Immature natural killer cell (primary cell): ENCODE measurements around the gene UROC1. TPM values are rescaled to one million over a fixed set of nuclear protein-coding genes. Genes with fewer than 3 reads are reported as not detected.

ENCODE experiments used
- DNase-seq, 3 donors: peaks; one replicate each; pipeline ENCODE4 v3.0.0; 2022; ENCODE audit warnings: mixed read lengths in 1 of 3
- H3K27ac Mint-ChIP-seq, 6 donors: one replicate each; pipeline ENCODE4 v1.8.0; 2020; ENCODE audit warnings: mixed read lengths in 6 of 6, mild to moderate bottlenecking in 5 of 6, inconsistent platforms in 4 of 6, moderate library complexity in 3 of 6
- H3K27me3 Mint-ChIP-seq, 3 donors: one replicate each; pipeline ENCODE4 v1.8.0; 2020 to 2021; ENCODE audit warnings: low read depth in 3 of 3, mild to moderate bottlenecking in 3 of 3, mixed read lengths in 3 of 3, moderate library complexity in 3 of 3, inconsistent platforms in 1 of 3
- H3K36me3 Mint-ChIP-seq, 3 donors: one replicate each; pipeline ENCODE4 v1.8.0; 2020; ENCODE audit warnings: mixed read lengths in 3 of 3, inconsistent platforms in 2 of 3, mild to moderate bottlenecking in 2 of 3
- H3K4me1 Mint-ChIP-seq, 2 donors: one replicate each; pipeline ENCODE4 v1.8.0; 2020; ENCODE audit warnings: inconsistent platforms in 2 of 2, mild to moderate bottlenecking in 2 of 2, mixed read lengths in 2 of 2, moderate library complexity in 1 of 2
- H3K4me3 Mint-ChIP-seq, 5 donors: one replicate each; pipeline ENCODE4 v1.8.0; 2020; ENCODE audit warnings: mild to moderate bottlenecking in 5 of 5, mixed read lengths in 5 of 5, inconsistent platforms in 3 of 5, moderate library complexity in 3 of 5
- H3K9me3 Mint-ChIP-seq, 6 donors: one replicate each; pipeline ENCODE4 v1.8.0; 2020; ENCODE audit warnings: mild to moderate bottlenecking in 6 of 6, mixed read lengths in 6 of 6, inconsistent platforms in 4 of 6, moderate library complexity in 3 of 6
- polyA plus RNA-seq, 3 donors: library from polyadenylated mRNA; unstranded; fragments of 300-500 nt; fragmentation: Illumina TruSeq; gene quantifications; one replicate each; pipeline ENCODE4 v1.2.3, GENCODE V29; 2021

UROC1 gene
- polyA plus RNA-seq, 3 donors from 2014 or later, result not detected

DNA sequence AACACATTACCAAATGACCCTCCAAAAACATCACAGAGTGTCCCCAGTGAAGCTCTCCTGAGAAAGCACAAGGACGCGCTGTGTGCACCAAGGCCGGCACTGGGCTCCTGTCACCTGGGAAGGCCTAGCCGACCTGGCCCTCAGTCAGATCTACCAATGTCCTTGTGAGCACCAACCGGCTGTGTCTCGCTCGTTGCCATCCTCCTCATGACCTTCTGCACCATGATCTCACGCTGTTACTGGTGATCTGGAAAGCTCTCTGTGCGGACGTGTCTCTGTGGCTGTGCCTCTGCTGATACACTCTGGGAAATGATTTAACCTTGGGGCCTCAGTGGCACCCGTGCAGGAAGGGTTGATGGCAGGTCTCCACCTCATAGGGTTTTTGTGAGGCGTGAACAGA, 66.1 kb downstream of the UROC1 start:
- DNase-seq, result no peak
- Mint-ChIP-seq H3K36me3 (peaks cover 3 to 28% (median 14%) of the 10 kb centered on the region in 3 donors), H3K4me3 (no peak overlapping the region), H3K4me1 (peaks cover 11 to 18% of the 10 kb centered on the region in 2 donors), H3K27ac (no peak overlapping the region), H3K27me3 (peaks cover 0 to 3% (median 2%) of the 10 kb centered on the region in 3 donors), H3K9me3 (no peaks in the 10 kb centered on the region)

DNA sequence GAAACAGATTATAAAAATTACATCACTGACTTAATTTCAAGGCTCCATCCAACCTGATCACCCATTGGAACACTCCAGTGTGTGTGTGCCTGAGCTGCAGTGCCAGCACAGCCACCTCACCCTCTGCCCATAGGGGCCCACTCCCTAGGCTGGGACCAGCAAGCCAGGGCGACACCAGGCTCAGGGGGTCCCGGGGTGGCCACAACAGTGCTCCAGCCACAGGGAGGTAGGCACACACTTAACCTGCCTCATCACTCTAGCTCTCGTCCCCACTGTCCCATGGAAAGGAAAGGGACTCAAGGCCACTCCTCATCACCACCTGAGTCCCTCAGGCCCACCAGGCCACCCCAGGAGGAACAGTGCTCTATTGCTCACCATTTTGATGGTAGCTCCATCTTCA, 66.8 kb downstream of the UROC1 start:
- Mint-ChIP-seq H3K9me3 (no peaks in the 10 kb centered on the region), H3K4me3 (no peak overlapping the region), H3K27me3 (peaks cover 0 to 2% (median 1%) of the 10 kb centered on the region in 3 donors), H3K4me1 (peaks cover 8 to 14% of the 10 kb centered on the region in 2 donors), H3K27ac (no peak overlapping the region), H3K36me3 (peaks cover 3 to 26% (median 14%) of the 10 kb centered on the region in 3 donors)
- no peak for DNase-seq

DNA sequence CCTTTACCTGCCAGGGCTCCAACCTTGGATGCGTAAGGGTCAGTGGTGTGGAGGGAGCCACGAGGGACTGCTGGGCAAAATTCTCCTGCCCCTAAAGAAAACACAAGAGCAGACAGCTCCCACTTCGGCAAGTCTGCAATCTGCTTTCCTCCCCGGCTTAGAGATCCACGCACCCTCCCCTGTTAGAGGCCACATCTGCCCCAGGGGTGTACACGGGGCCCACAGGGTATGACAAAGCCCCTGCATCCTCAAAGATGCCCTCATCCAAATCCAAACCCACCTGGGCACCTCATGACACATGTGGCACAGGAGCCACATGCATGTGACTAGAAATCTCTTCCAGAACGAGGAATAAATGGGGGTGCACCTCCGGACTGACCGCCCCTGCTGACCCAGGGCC, 67.4 kb downstream of the UROC1 start:
- no peak overlapping the region for H3K27ac Mint-ChIP-seq
- H3K9me3 Mint-ChIP-seq, result no peaks in the 10 kb centered on the region
- peaks cover 0 to under 1% (median under 1%) of the 10 kb centered on the region in 3 donors for H3K27me3 Mint-ChIP-seq
- peaks cover 6 to 11% of the 10 kb centered on the region in 2 donors for H3K4me1 Mint-ChIP-seq
- H3K36me3 Mint-ChIP-seq, result peaks cover 3 to 24% (median 11%) of the 10 kb centered on the region in 3 donors
- no peak for DNase-seq
- no peak overlapping the region for H3K4me3 Mint-ChIP-seq

DNA sequence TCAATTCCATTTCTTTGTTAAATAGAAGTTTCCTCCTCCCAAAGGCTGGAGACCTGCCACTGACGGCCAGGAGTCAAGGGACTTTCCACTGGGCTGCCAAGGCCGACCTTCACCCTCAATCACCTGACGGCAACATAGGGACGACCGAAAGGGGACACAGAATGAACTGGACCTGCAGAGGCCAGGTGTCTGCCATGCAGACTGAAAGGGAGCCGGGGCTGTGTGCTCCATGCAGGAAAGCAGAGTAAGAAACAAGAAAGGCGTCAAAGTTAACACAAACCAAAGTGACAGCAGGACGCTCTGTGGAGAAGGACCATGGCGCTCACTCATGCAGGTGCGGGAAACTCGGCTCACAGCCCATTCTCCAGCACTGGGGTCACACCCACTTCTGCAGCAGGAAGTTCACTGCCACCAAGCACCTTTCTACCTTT, 67.9 kb downstream of the UROC1 start:
- Mint-ChIP-seq H3K36me3 (peaks cover 3 to 22% (median 8%) of the 10 kb centered on the region in 3 donors), H3K9me3 (no peaks in the 10 kb centered on the region), H3K27ac (peak overlapping the region in 1 of 6 donors; percentile 58), H3K27me3 (no peaks in the 10 kb centered on the region), H3K4me1 (peaks cover 3 to 7% of the 10 kb centered on the region in 2 donors), H3K4me3 (no peak overlapping the region)
- DNase-seq, result no peak

DNA sequence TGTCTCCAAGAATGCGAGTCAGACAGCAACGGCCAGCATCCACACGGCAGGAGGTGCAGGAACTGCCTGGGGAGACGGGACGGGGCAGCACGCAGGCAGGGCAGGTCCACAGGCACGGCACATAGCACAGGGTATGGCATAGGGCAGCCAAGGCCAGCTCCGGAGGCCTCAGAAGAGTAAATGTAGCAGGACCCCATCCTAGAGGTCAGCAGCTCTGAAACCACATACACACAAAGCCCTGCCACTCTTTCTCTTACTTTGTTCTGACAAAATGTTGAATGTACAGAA, 68.7 kb downstream of the UROC1 start:
- peaks cover 3 to 17% (median 4%) of the 10 kb centered on the region in 3 donors for H3K36me3 Mint-ChIP-seq

GRCh38 chr3:126448136-126448892, 69.3 kb downstream of the UROC1 start:
- peaks cover 3 to 17% (median 4%) of the 10 kb centered on the region in 3 donors for H3K36me3 Mint-ChIP-seq
- H3K4me3 Mint-ChIP-seq, result no peak overlapping the region
- peaks cover 0 to 7% of the 10 kb centered on the region in 2 donors for H3K4me1 Mint-ChIP-seq
- H3K27ac Mint-ChIP-seq, result peak overlapping the region in 1 of 6 donors; percentile 5
- H3K27me3 Mint-ChIP-seq, result no peaks in the 10 kb centered on the region
- DNase-seq, result no peak
- H3K9me3 Mint-ChIP-seq, result no peaks in the 10 kb centered on the region

More for the DNA sequence above, 68.7 kb downstream of the UROC1 start:
- Mint-ChIP-seq H3K27me3 (no peaks in the 10 kb centered on the region), H3K9me3 (no peaks in the 10 kb centered on the region), H3K27ac (no peak overlapping the region), H3K4me3 (no peak overlapping the region), H3K4me1 (peaks cover 0 to 7% of the 10 kb centered on the region in 2 donors)
- no peak for DNase-seq

GRCh38 chr3:126447456-126448106, 70.0 kb downstream of the UROC1 start:
- no peak for DNase-seq
- Mint-ChIP-seq H3K27ac (peak overlapping the region in 1 of 6 donors; percentile 42), H3K4me1 (peaks cover 0 to 12% of the 10 kb centered on the region in 2 donors), H3K4me3 (no peak overlapping the region), H3K27me3 (no peaks in the 10 kb centered on the region), H3K36me3 (peaks cover 3 to 20% (median 4%) of the 10 kb centered on the region in 3 donors), H3K9me3 (no peaks in the 10 kb centered on the region)

DNA sequence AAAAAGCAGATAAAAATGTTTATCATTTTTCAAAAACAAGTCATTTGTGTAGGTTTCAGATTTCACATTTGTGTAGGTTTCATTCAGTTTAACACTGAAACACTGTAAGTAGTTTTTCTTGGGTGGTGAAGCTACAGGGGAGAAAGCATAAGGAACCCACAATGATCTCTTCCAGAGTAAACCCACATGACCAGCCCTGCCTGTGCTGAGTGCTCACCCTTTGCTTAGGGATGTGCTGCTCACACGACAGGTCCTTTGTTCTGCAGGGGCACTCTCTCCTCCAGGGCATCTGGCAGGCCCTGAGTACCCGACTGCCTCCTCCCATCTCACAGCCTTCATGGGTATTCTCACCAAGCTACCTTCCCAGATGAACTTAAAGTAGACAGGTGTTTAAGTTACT, 70.8 kb downstream of the UROC1 start:
- Mint-ChIP-seq H3K27ac (peak overlapping the region in 3 of 6 donors; percentile 14 to 37 (median 34)), H3K4me3 (no peak overlapping the region), H3K36me3 (peaks cover 0 to 22% (median 0%) of the 10 kb centered on the region in 3 donors), H3K4me1 (peaks cover 0 to 11% of the 10 kb centered on the region in 2 donors), H3K27me3 (no peaks in the 10 kb centered on the region), H3K9me3 (no peaks in the 10 kb centered on the region)
- DNase-seq, result no peak

GRCh38 chr3:126446301-126446700, 71.3 kb downstream of the UROC1 start:
- DNase-seq, result no peak
- no peaks in the 10 kb centered on the region for H3K9me3 Mint-ChIP-seq
- H3K27me3 Mint-ChIP-seq, result no peaks in the 10 kb centered on the region
- H3K4me1 Mint-ChIP-seq, result peaks cover 0 to 6% of the 10 kb centered on the region in 2 donors
- H3K4me3 Mint-ChIP-seq, result no peak overlapping the region
- peaks cover 0 to 18% (median 0%) of the 10 kb centered on the region in 3 donors for H3K36me3 Mint-ChIP-seq
- no peak overlapping the region for H3K27ac Mint-ChIP-seq

- H3K27me3 Mint-ChIP-seq, result no peaks in the 10 kb centered on the region
- no peak overlapping the region for H3K4me3 Mint-ChIP-seq
- no peak overlapping the region for H3K27ac Mint-ChIP-seq
- H3K4me1 Mint-ChIP-seq, result peaks cover 0 to 5% of the 10 kb centered on the region in 2 donors
- DNase-seq, result no peak
- no peaks in the 10 kb centered on the region for H3K9me3 Mint-ChIP-seq
- H3K36me3 Mint-ChIP-seq, result peaks cover 0 to 11% (median 0%) of the 10 kb centered on the region in 3 donors
Measured at GRCh38 chr3:126445506-126445905, 72.1 kb downstream of the UROC1 start.

DNA sequence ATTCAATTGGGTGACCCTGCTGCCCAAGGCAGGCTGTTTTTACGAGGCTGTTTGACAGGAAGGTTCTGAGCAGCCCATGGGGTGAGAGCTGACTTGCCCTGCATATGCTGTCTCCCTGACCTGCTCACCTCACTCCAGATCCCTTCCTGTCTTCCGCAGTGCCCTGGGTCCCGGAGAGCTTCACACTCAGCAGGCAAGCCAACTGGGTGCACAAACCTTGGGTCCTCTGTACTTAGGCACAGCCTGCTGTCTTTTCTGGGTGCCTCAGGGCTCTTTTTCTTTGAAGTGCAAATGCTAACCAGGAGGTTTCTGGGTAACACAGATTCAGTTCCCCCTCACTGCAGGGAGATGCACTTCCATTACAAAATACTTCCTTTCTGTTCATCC, 74.7 kb downstream of the UROC1 start:
- H3K9me3 Mint-ChIP-seq, result no peaks in the 10 kb centered on the region
- H3K4me3 Mint-ChIP-seq, result no peak overlapping the region
- H3K27ac Mint-ChIP-seq, result peak overlapping the region in 1 of 6 donors; percentile 71
- H3K27me3 Mint-ChIP-seq, result peaks cover 0 to 2% (median 0%) of the 10 kb centered on the region in 3 donors
- DNase-seq, result no peak
- H3K36me3 Mint-ChIP-seq, result peaks cover 0 to 20% (median under 1%) of the 10 kb centered on the region in 3 donors
- peaks cover 0 to 5% of the 10 kb centered on the region in 2 donors for H3K4me1 Mint-ChIP-seq

- H3K4me3 Mint-ChIP-seq, result no peak overlapping the region
- H3K36me3 Mint-ChIP-seq, result peaks cover 5 to 26% (median 6%) of the 10 kb centered on the region in 3 donors
- H3K27ac Mint-ChIP-seq, result no peak overlapping the region
- peaks cover 0 to 2% (median 0%) of the 10 kb centered on the region in 3 donors for H3K27me3 Mint-ChIP-seq
- no peaks in the 10 kb centered on the region for H3K9me3 Mint-ChIP-seq
- no peak for DNase-seq
- H3K4me1 Mint-ChIP-seq, result peaks cover 0 to 5% of the 10 kb centered on the region in 2 donors
Measured at GRCh38 chr3:126442094-126442855, 75.3 kb downstream of the UROC1 start.

GRCh38 chr3:126441256-126441880, 76.2 kb downstream of the UROC1 start:
- Mint-ChIP-seq H3K27ac (no peak overlapping the region), H3K4me3 (no peak overlapping the region), H3K4me1 (peaks cover 0 to 5% of the 10 kb centered on the region in 2 donors), H3K27me3 (peaks cover 0 to 2% (median 0%) of the 10 kb centered on the region in 3 donors), H3K9me3 (no peaks in the 10 kb centered on the region), H3K36me3 (peaks cover 8 to 33% (median 9%) of the 10 kb centered on the region in 3 donors)
- no peak for DNase-seq
